ENCODE results near the gene C10orf120. TPM values are rescaled to one million over a fixed set of nuclear protein-coding genes. Genes with fewer than 3 reads are reported as not detected.

Gene C10orf120
- total RNA-seq, 1 experiment from 2014 or later: not detected

- TF ChIP-seq EZH2 (IDR thresholded peaks at IDR 0.05; ENCODE audit: borderline replicate concordance, low read depth, low read length, poor library complexity, severe bottlenecking): no peak
- peak; percentile 84 for TF ChIP-seq CTCF (conservative IDR thresholded peaks at IDR 0.05; ENCODE audit: low read depth, low read length)
- CTCF ChIA-PET: interaction anchor here (1.6 kb wide), 1 partner anchor 55 kb away, joined by 6 read pairs; no protein-coding TSS in a partner anchor
- Histone ChIP-seq H3K4me3 (ENCODE audit: low read depth, low read length, poor library complexity, severe bottlenecking) (no peak overlapping the region), H3K9me3 (ENCODE audit: low read depth, low read length, poor library complexity, severe bottlenecking) (no peaks in the 10 kb centered on the region), H3K4me1 (ENCODE audit: insufficient read depth, low read length, poor library complexity, severe bottlenecking) (no peaks in the 10 kb centered on the region), H3K27me3 (replicated peaks; ENCODE audit: insufficient read depth, low read depth, low read length, poor library complexity) (peaks cover 43% of the 10 kb centered on the region), H3K36me3 (ENCODE audit: insufficient read depth, low read length, poor library complexity, severe bottlenecking) (no peaks in the 10 kb centered on the region), H3K27ac (ENCODE audit: low read depth, low read length, poor library complexity, severe bottlenecking) (no peak overlapping the region)
- intact Hi-C loops (cut with micrococcal nuclease; ENCODE audit: unreplicated experiment): loop anchor here (1.0 to 5.0 kb wide), 2 partner anchors 55 to 908 kb away; no protein-coding TSS in a partner anchor
- no TSS peak for BruUV-seq (replicated peaks)
- DNase-seq (ENCODE audit: low spot score): peak; percentile 54
- POLR2A ChIA-PET (ENCODE audit: low non-redundant PET): no interaction called here
Measured at GRCh38 chr10:122648599-122649428, 50.8 kb downstream of the C10orf120 start.

Other genes starting within 250 kb of the C10orf120 start
- gene ARMS2, start 245.2 kb downstream of the C10orf120 start, total RNA-seq (2021): not detected in 2 replicates
- gene HTRA1, start 238.3 kb downstream of the C10orf120 start, total RNA-seq (2021): 0.17 and 0.55 TPM in 2 replicates
- not detected in 2 replicates for gene DMBT1, start 139.1 kb downstream of the C10orf120 start, total RNA-seq (2021)
- gene CUZD1, start 146.0 kb upstream of the C10orf120 start, total RNA-seq (2021): 1.6 and 2.1 TPM in 2 replicates
- gene FAM24B, start 179.7 kb upstream of the C10orf120 start, total RNA-seq (2021): 7.0 and 8.0 TPM in 2 replicates
- not detected in 2 replicates for gene FAM24A, start 210.8 kb upstream of the C10orf120 start, total RNA-seq (2021)